Right atrium auricular region (tissue), 2 donors: ENCODE measurements around the gene WDFY2. TPM values are rescaled to one million over a fixed set of nuclear protein-coding genes. Genes with fewer than 3 reads are reported as not detected.

Source experiments
- DNase-seq: peaks from one replicate; pipeline ENCODE4 v3.0.0-alpha.2; 2019; ENCODE audit warnings: low spot score
- H3K27ac ChIP-seq, 2 donors: fragments of 200-600 bp; sonication (generic); 1 replicate in 1 of 2; 2 replicates in 1 of 2; pipeline ENCODE4 v1.5.1; 2016 to 2019
- H3K27me3 ChIP-seq, 2 donors: fragments of 200-600 bp; sonication (generic); one replicate each; pipeline versions ENCODE4 v1.5.1 to v1.6.0; 2017 to 2019
- H3K36me3 ChIP-seq: fragments of 200-600 bp; sonication (generic); one replicate; pipeline ENCODE4 v1.5.1; 2016
- H3K4me1 ChIP-seq, 2 donors: fragments of 200-600 bp; sonication (generic); one replicate each; pipeline versions ENCODE4 v1.5.1 to v1.6.0; 2017 to 2019
- H3K4me3 ChIP-seq, 2 donors: fragments of 200-600 bp; sonication (generic); 1 replicate in 1 of 2; 2 replicates in 1 of 2; pipeline ENCODE4 v1.5.1; 2017 to 2019; ENCODE audit warnings: mild to moderate bottlenecking in 1 of 2, moderate library complexity in 1 of 2
- H3K9me3 ChIP-seq, 2 donors: fragments of 200-600 bp; sonication (generic); one replicate each; pipeline ENCODE4 v1.5.1; 2019
- CTCF ChIP-seq, 2 donors: fragments of 200-600 bp; sonication (generic); IDR thresholded peaks; one replicate each; pipeline ENCODE4 v1.5.1; 2019; ENCODE audit warnings: antibody characterized with exemption in 2 of 2
- total RNA-seq, 2 donors: library from RNA; depleted of rRNA; stranded (reverse); fragments of >200 nt; gene quantifications; one replicate each; pipeline ENCODE4 v1.1.0, GENCODE V29; 2016

The WDFY2 gene
- total RNA-seq, 2 donors from 2014 or later = 2.3 to 3.8 TPM

GRCh38 chr13:51663973-51664957 lies 80.0 kb downstream of the WDFY2 start:
- TF ChIP-seq CTCF (IDR thresholded peaks at IDR 0.05) = no peak
- no peak overlapping the region for H3K27ac ChIP-seq
- no peak overlapping the region for H3K4me3 ChIP-seq
- H3K36me3 ChIP-seq = no peaks in the 10 kb centered on the region
- H3K27me3 ChIP-seq = no peaks in the 10 kb centered on the region
- H3K4me1 ChIP-seq = peaks cover 0 to 15% of the 10 kb centered on the region in 2 donors
- DNase-seq = peak; percentile 66
- no peaks in the 10 kb centered on the region for H3K9me3 ChIP-seq

GRCh38 chr13:51665456-51665855 lies 81.2 kb downstream of the WDFY2 start:
- TF ChIP-seq CTCF (IDR thresholded peaks at IDR 0.05) = no peak
- H3K4me3 ChIP-seq = no peak overlapping the region
- H3K27me3 ChIP-seq = no peaks in the 10 kb centered on the region
- H3K9me3 ChIP-seq = no peaks in the 10 kb centered on the region
- peaks cover 0 to 13% of the 10 kb centered on the region in 2 donors for H3K4me1 ChIP-seq
- H3K36me3 ChIP-seq = no peaks in the 10 kb centered on the region
- no peak for DNase-seq
- H3K27ac ChIP-seq = no peak overlapping the region

DNA sequence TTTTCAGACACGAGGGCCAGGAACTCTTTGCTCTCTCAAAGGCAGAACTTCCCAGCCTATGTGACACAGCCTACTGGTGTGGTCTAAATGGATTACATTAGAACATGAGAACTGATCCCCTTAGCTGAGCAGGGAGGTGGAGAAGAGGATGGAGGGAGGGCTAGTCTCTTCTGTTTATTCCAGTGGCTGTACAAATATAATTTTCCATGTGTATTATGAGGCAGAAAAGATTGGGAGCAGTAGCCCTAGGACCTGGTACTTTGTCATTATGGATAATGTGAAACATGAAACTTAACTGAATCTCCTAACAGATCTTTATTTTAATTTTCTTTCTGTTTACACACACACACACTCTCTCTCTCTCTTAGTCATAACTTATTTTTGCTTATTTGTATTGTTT lies 82.1 kb downstream of the WDFY2 start:
- H3K9me3 ChIP-seq = no peaks in the 10 kb centered on the region
- no peak for DNase-seq
- no peak overlapping the region for H3K4me3 ChIP-seq
- H3K27me3 ChIP-seq = no peaks in the 10 kb centered on the region
- TF ChIP-seq CTCF (IDR thresholded peaks at IDR 0.05) = no peak
- H3K27ac ChIP-seq = no peak overlapping the region
- peaks cover 0 to 13% of the 10 kb centered on the region in 2 donors for H3K4me1 ChIP-seq
- no peaks in the 10 kb centered on the region for H3K36me3 ChIP-seq

- H3K4me3 ChIP-seq = no peak overlapping the region
- DNase-seq = no peak
- no peaks in the 10 kb centered on the region for H3K36me3 ChIP-seq
- H3K4me1 ChIP-seq = peaks cover 0 to 13% of the 10 kb centered on the region in 2 donors
- no peak overlapping the region for H3K27ac ChIP-seq
- TF ChIP-seq CTCF (IDR thresholded peaks at IDR 0.05) = no peak
- no peaks in the 10 kb centered on the region for H3K27me3 ChIP-seq
- no peaks in the 10 kb centered on the region for H3K9me3 ChIP-seq
Observed at GRCh38 chr13:51666839-51667238, 82.6 kb downstream of the WDFY2 start.

- Histone ChIP-seq H3K36me3 (no peaks in the 10 kb centered on the region), H3K27ac (no peak overlapping the region), H3K9me3 (no peaks in the 10 kb centered on the region), H3K4me1 (peaks cover 0 to 24% of the 10 kb centered on the region in 2 donors), H3K4me3 (no peak overlapping the region), H3K27me3 (no peaks in the 10 kb centered on the region)
- DNase-seq = no peak
- TF ChIP-seq CTCF (IDR thresholded peaks at IDR 0.05) = no peak
Observed at GRCh38 chr13:51668580-51669195, 84.4 kb downstream of the WDFY2 start.
